Measurements from ENCODE around the gene FADS2.
A peak's percentile ranks its signal among the peaks of the same experiment; 100 is the strongest.

- no peak for TF ChIP-seq EZH2 (IDR thresholded peaks at IDR 0.05; ENCODE audit: low read depth, unreplicated experiment)
- no peak for TF ChIP-seq JUNB (IDR thresholded peaks at IDR 0.05; ENCODE audit: unreplicated experiment)
- no peak for TF ChIP-seq EZH2phosphoT487 (IDR thresholded peaks at IDR 0.05; ENCODE audit: unreplicated experiment)
- peak; percentile 96 to 99 for TF ChIP-seq CTCF (conservative IDR thresholded peaks at IDR 0.05; ENCODE audit: low read depth in 2 of 2)
- no peak for TF ChIP-seq POLR2AphosphoS5 (IDR thresholded peaks at IDR 0.05; ENCODE audit: low read depth)
- no peak for TF ChIP-seq CREB1 (CRISPR knock-in tag; IDR thresholded peaks at IDR 0.05; ENCODE audit: low read depth)
- no peak for TF ChIP-seq ZNF331 (CRISPR knock-in tag; IDR thresholded peaks at IDR 0.05; ENCODE audit: low read depth)
- TF ChIP-seq REST (IDR thresholded peaks at IDR 0.05; ENCODE audit: unreplicated experiment) = no peak
Measured at GRCh38 chr11:61899146-61899841, 71.2 kb downstream of the FADS2 start.
